Neural progenitor cell (in vitro differentiated cells): Measurements from ENCODE around the gene PEAK1. TPM values are rescaled to one million over a fixed set of nuclear protein-coding genes. Genes with fewer than 3 reads are reported as not detected.

Experiments used
- DNase-seq: peaks from one replicate; pipeline ENCODE4 v3.0.0-alpha.2; 2016; ENCODE audit warnings: low spot score
- H2AFZ ChIP-seq: fragments of 200-600 bp; sonication (generic); replicated peaks from 2 replicates; pipeline ENCODE4 v1.6.1; 2016; ENCODE audit warnings: antibody characterized with exemption
- H3F3A ChIP-seq: fragments of 200-600 bp; sonication (generic); 2 replicates; pipeline ENCODE4 v1.6.1; 2016; ENCODE audit warnings: antibody characterized with exemption, low read depth
- H3K27ac ChIP-seq: fragments of 200-600 bp; sonication (generic); 2 replicates; pipeline ENCODE4 v1.5.1; 2016; ENCODE audit warnings: mild to moderate bottlenecking
- H3K27me3 ChIP-seq: fragments of 200-600 bp; sonication (generic); 2 replicates; pipeline ENCODE4 v1.6.1; 2016; ENCODE audit warnings: mild to moderate bottlenecking, moderate library complexity
- H3K36me3 ChIP-seq: fragments of 200-600 bp; sonication (generic); 2 replicates; pipeline ENCODE4 v1.5.1; 2016
- H3K4me1 ChIP-seq: fragments of 200-600 bp; sonication (generic); 2 replicates; pipeline ENCODE4 v1.6.1; 2016; ENCODE audit warnings: mixed run types
- H3K4me2 ChIP-seq: fragments of 200-600 bp; sonication (generic); 2 replicates; pipeline ENCODE4 v1.6.1; 2016
- H3K4me3 ChIP-seq: fragments of 200-600 bp; sonication (generic); 2 replicates; pipeline ENCODE4 v1.5.1; 2016
- H3K79me2 ChIP-seq: fragments of 200-600 bp; sonication (generic); 2 replicates; pipeline ENCODE4 v1.6.1; 2016; ENCODE audit warnings: low read depth
- H3K9ac ChIP-seq: fragments of 200-600 bp; sonication (generic); 2 replicates; pipeline ENCODE4 v1.6.1; 2016
- H3K9me3 ChIP-seq: fragments of 200-600 bp; sonication (generic); 2 replicates; pipeline ENCODE4 v1.5.1; 2016; ENCODE audit warnings: low read depth
- H4K20me1 ChIP-seq: fragments of 200-600 bp; sonication (generic); 2 replicates; pipeline ENCODE4 v1.6.1; 2016; ENCODE audit warnings: low read depth
- H3K27ac Mint-ChIP-seq: 3 replicates; pipeline ENCODE4 v1.8.0; 2021; ENCODE audit warnings: mixed read lengths
- H3K27me3 Mint-ChIP-seq: 2 replicates; pipeline ENCODE4 v1.8.0; 2022; ENCODE audit warnings: low read depth, mild to moderate bottlenecking, inconsistent platforms, moderate library complexity, mixed read lengths; ENCODE audit not compliant: insufficient read depth
- H3K36me3 Mint-ChIP-seq: 3 replicates; pipeline ENCODE4 v1.8.0; 2021; ENCODE audit warnings: mixed read lengths
- H3K4me1 Mint-ChIP-seq: 3 replicates; pipeline ENCODE4 v1.8.0; 2021; ENCODE audit warnings: mixed read lengths
- H3K4me3 Mint-ChIP-seq: 3 replicates; pipeline ENCODE4 v1.8.0; 2021; ENCODE audit warnings: mild to moderate bottlenecking, moderate library complexity, mixed read lengths
- H3K9me3 Mint-ChIP-seq: 3 replicates; pipeline ENCODE4 v1.8.0; 2020; ENCODE audit warnings: mixed read lengths
- CTCF ChIP-seq: fragments of 200-600 bp; sonication (generic); IDR thresholded peaks from 2 replicates; pipeline ENCODE4 v1.5.1; 2017; ENCODE audit warnings: antibody characterized with exemption, mild to moderate bottlenecking
- EZH2 ChIP-seq: fragments of 200-600 bp; sonication (generic); IDR thresholded peaks from 2 replicates; pipeline ENCODE4 v1.6.1; 2017; ENCODE audit warnings: antibody characterized with exemption, mild to moderate bottlenecking, moderate library complexity
- EZH2phosphoT487 ChIP-seq: fragments of 200-600 bp; sonication (generic); IDR thresholded peaks from 2 replicates; pipeline ENCODE4 v1.6.1; 2017; ENCODE audit warnings: antibody characterized with exemption
- total RNA-seq: library from RNA; depleted of rRNA; stranded (reverse); fragments of >200 nt; gene quantifications from 2 replicates; pipeline ENCODE4 v1.2.3, GENCODE V29; 2015; ENCODE audit warnings: low replicate concordance

The PEAK1 gene
- total RNA-seq, 1 donor from 2014 or later: 30.9 TPM

- no peak overlapping the region for H3K4me2 ChIP-seq
- TF ChIP-seq EZH2 (no peak), CTCF (no peak), EZH2phosphoT487 (no peak)
- peaks cover 1% of the 10 kb centered on the region for H3K27me3 Mint-ChIP-seq
- H3K27me3 ChIP-seq: no peaks in the 10 kb centered on the region
- no peaks in the 10 kb centered on the region for H3K36me3 Mint-ChIP-seq
- peaks cover 11% of the 10 kb centered on the region for H3K4me1 Mint-ChIP-seq
- H3K36me3 ChIP-seq: no peaks in the 10 kb centered on the region
- peaks cover 10% of the 10 kb centered on the region for H3K4me1 ChIP-seq
- peaks cover 8% of the 10 kb centered on the region for H3F3A ChIP-seq
- no peak for DNase-seq
- H3K9me3 ChIP-seq: no peaks in the 10 kb centered on the region
- peaks cover 11% of the 10 kb centered on the region for H4K20me1 ChIP-seq
- H3K79me2 ChIP-seq: peaks cover 12% of the 10 kb centered on the region
- no peak overlapping the region for H3K4me3 Mint-ChIP-seq
- H3K9me3 Mint-ChIP-seq: no peaks in the 10 kb centered on the region
- no peak overlapping the region for H3K9ac ChIP-seq
- H3K27ac ChIP-seq: no peak overlapping the region
- H3K4me3 ChIP-seq: no peak overlapping the region
- no peak overlapping the region for H3K27ac Mint-ChIP-seq
- no peak overlapping the region for H2AFZ ChIP-seq
Measured at GRCh38 chr15:77074350-77074749, 345.6 kb downstream of the PEAK1 start.

DNA sequence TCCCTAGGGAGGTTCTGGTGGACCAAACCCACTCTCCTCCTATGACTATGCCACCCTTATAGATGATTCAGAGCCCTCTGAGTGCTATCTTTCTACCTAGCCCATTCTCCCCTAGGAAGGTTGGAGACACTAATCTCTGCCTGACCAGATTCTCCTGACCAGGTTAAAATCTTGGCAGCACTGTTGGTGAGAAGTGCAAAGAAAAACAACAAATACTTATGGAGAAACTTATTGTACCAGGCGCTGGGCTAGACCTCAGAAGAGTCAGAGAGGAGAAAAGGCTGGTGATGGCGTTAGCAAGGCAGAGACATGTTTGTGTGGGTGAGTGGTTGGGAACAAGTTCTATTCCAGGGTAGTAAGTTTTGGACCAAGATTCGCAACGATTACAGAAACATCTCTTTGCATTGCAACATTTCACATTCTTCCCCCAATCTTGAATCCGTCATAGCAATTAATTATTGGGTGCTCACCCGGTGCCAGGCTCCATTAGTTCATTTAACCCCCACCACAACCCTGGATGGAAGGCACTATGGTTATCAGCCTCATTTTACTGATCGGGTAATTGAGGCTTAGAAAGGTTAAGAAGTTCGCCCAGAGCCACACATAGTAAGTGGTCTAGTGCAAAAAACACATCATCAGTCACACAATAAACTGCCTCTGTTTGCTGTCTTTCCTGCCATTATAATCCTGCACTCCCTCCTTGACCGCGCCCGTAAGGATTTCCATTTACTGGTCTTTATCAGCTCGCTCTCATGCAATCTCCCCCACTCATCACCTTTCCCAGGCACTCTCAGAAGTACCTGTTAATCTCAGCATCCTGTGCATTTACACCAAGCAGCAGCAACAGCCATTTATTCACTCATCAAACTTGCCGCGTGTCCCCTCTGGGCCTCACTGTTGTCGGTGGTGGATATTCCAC, 348.3 kb downstream of the PEAK1 start:
- DNase-seq: no peak
- peaks cover 30% of the 10 kb centered on the region for H3K4me1 Mint-ChIP-seq
- TF ChIP-seq CTCF (no peak), EZH2 (no peak), EZH2phosphoT487 (no peak)
- Histone ChIP-seq H3K4me3 (no peak overlapping the region), H3K4me1 (peaks cover 23% of the 10 kb centered on the region), H3K27ac (no peak overlapping the region), H3K9me3 (no peaks in the 10 kb centered on the region), H3K79me2 (peaks cover 40% of the 10 kb centered on the region), H3K9ac (no peak overlapping the region), H3K27me3 (no peaks in the 10 kb centered on the region), H3K36me3 (no peaks in the 10 kb centered on the region), H3K4me2 (peak overlapping the region; percentile 32), H4K20me1 (peaks cover 39% of the 10 kb centered on the region), H2AFZ (peak overlapping the region; percentile 98), H3F3A (peaks cover under 1% of the 10 kb centered on the region)
- H3K27ac Mint-ChIP-seq: peak overlapping the region; percentile 58
- no peaks in the 10 kb centered on the region for H3K9me3 Mint-ChIP-seq
- peaks cover 2% of the 10 kb centered on the region for H3K27me3 Mint-ChIP-seq
- peak overlapping the region; percentile 85 for H3K4me3 Mint-ChIP-seq
- H3K36me3 Mint-ChIP-seq: peaks cover 13% of the 10 kb centered on the region

GRCh38 chr15:77070495-77071304, 349.2 kb downstream of the PEAK1 start, which contains the start of gene TSPAN3:
TSPAN3 (minus strand) TSS chr15:77071109; CDS start chr15:77070954, 155 bp downstream.
- Histone ChIP-seq H3K9me3 (no peaks in the 10 kb centered on the region), H3F3A (no peaks in the 10 kb centered on the region), H2AFZ (peak within 1 kb of the TSS; percentile 98), H3K36me3 (no peaks in the 10 kb centered on the region), H4K20me1 (peaks cover 47% of the 10 kb centered on the region), H3K79me2 (peaks cover 49% of the 10 kb centered on the region), H3K4me2 (peak within 1 kb of the TSS; percentile 98), H3K4me1 (peaks cover 23% of the 10 kb centered on the region), H3K27ac (peak within 1 kb of the TSS; percentile 73), H3K9ac (peak within 1 kb of the TSS; percentile 76), H3K4me3 (peak within 1 kb of the TSS; percentile 88), H3K27me3 (no peaks in the 10 kb centered on the region)
- Mint-ChIP-seq H3K27ac (peak within 1 kb of the TSS; percentile 58), H3K27me3 (peaks cover 2% of the 10 kb centered on the region), H3K36me3 (peaks cover 14% of the 10 kb centered on the region), H3K4me3 (peak within 1 kb of the TSS; percentile 90), H3K4me1 (peaks cover 31% of the 10 kb centered on the region), H3K9me3 (no peaks in the 10 kb centered on the region)
- peak; percentile 98 for DNase-seq
- TF ChIP-seq EZH2 (no peak), CTCF (no peak), EZH2phosphoT487 (no peak)
